IMR-90 (cell line): Measurements from ENCODE around the gene EIF4E3. TPM values are rescaled to one million over a fixed set of nuclear protein-coding genes. Genes with fewer than 3 reads are reported as not detected.

ENCODE experiments used
- ATAC-seq: fragments of 200-7000 bp; cut with Tn5 transposase; 2 replicates; pipeline ENCODE4 v1.9.1; 2020; ENCODE audit warnings: low read depth, mild to moderate bottlenecking, moderate library complexity
- BruUV-seq: library from RNA; stranded (reverse); fragments of 400-500 nt; replicated peaks from 2 replicates; lab custom pipeline; 2021; lab: Mats Ljungman, UMichigan
- CTCF ChIA-PET: fragments of 300-600 bp; formaldehyde crosslinking; extraction: SDS; loops from one replicate; lab custom pipeline; 2021; ENCODE audit warnings: antibody characterized with exemption; lab: Yijun Ruan, JAX
- POLR2A ChIA-PET: fragments of 300-600 bp; sonication (Branson Sonifier 250); formaldehyde crosslinking; loops from one replicate; lab custom pipeline; 2022; ENCODE audit warnings: antibody characterized with exemption; ENCODE audit not compliant: unreplicated experiment; lab: Charles Lee
- DNase-seq: peaks from one replicate; pipeline ENCODE4 v3.0.0; 2013
- H2AFZ ChIP-seq: replicated peaks from 2 replicates; pipeline ENCODE3; 2013; ENCODE audit warnings: low read length, mild to moderate bottlenecking; ENCODE audit not compliant: poor library complexity
- H2AK5ac ChIP-seq: 2 replicates; pipeline ENCODE4 v1.6.1; 2013; ENCODE audit warnings: low read depth, low read length, inconsistent platforms
- H2AK9ac ChIP-seq: replicated peaks from 2 replicates; pipeline ENCODE3; 2013; ENCODE audit warnings: mild to moderate bottlenecking, low read depth, low read length, moderate library complexity; ENCODE audit not compliant: poor library complexity
- H2BK120ac ChIP-seq: 2 replicates; pipeline ENCODE4 v1.6.1; 2013; ENCODE audit warnings: low read depth, low read length, inconsistent platforms
- H2BK15ac ChIP-seq: 3 replicates; pipeline ENCODE4 v1.6.1; 2013; ENCODE audit warnings: low read depth, low read length, inconsistent platforms
- H2BK20ac ChIP-seq: 2 replicates; pipeline ENCODE4 v1.6.1; 2013; ENCODE audit warnings: low read depth, mild to moderate bottlenecking, inconsistent platforms, low read length, moderate library complexity
- H2BK5ac ChIP-seq: 2 replicates; pipeline ENCODE4 v1.6.1; 2013; ENCODE audit warnings: mild to moderate bottlenecking, low read depth, low read length, inconsistent platforms; ENCODE audit not compliant: poor library complexity, severe bottlenecking
- H3K14ac ChIP-seq: replicated peaks from 2 replicates; pipeline ENCODE4 v1.6.1; 2013; ENCODE audit warnings: low read depth, low read length, inconsistent platforms
- H3K18ac ChIP-seq: 2 replicates; pipeline ENCODE4 v1.6.1; 2013; ENCODE audit warnings: low read depth, low read length, control low read depth
- H3K23ac ChIP-seq: 2 replicates; pipeline ENCODE4 v1.6.1; 2013; ENCODE audit warnings: low read depth, low read length, inconsistent platforms
- H3K27ac ChIP-seq: 2 replicates; pipeline ENCODE4 v1.5.1; 2013; ENCODE audit warnings: mild to moderate bottlenecking, control low read depth, low read length; ENCODE audit not compliant: insufficient read depth
- H3K27me3 ChIP-seq: 2 replicates; pipeline ENCODE4 v1.6.1; 2013; ENCODE audit warnings: low read length; ENCODE audit not compliant: control insufficient read depth, insufficient read depth
- H3K36me3 ChIP-seq: 2 replicates; pipeline ENCODE4 v1.6.1; 2013; ENCODE audit warnings: low read length, mixed read lengths; ENCODE audit not compliant: control insufficient read depth, insufficient read depth
- H3K4ac ChIP-seq: 2 replicates; pipeline ENCODE4 v1.6.1; 2013; ENCODE audit warnings: low read depth, low read length, inconsistent platforms
- H3K4me1 ChIP-seq: 2 replicates; pipeline ENCODE4 v1.6.1; 2013; ENCODE audit warnings: low read length, mixed read lengths; ENCODE audit not compliant: control insufficient read depth, insufficient read depth
- H3K4me2 ChIP-seq: 2 replicates; pipeline ENCODE4 v1.6.1; 2013; ENCODE audit warnings: low read depth, mild to moderate bottlenecking, control low read depth, low read length, moderate library complexity
- H3K4me3 ChIP-seq: 2 replicates; pipeline ENCODE4 v1.5.1; 2013; ENCODE audit warnings: low read depth, mild to moderate bottlenecking, control low read depth, low read length, moderate library complexity; ENCODE audit not compliant: insufficient read depth
- H3K56ac ChIP-seq: 2 replicates; pipeline ENCODE4 v1.6.1; 2013; ENCODE audit warnings: low read length, inconsistent platforms; ENCODE audit not compliant: insufficient read depth; ENCODE audit errors: extremely low read depth
- H3K79me1 ChIP-seq, 2 experiments: 2 replicates each; pipeline ENCODE4 v1.6.1; 2013; ENCODE audit warnings: low read length in 2 of 2, inconsistent platforms in 1 of 2, low read depth in 1 of 2
- H3K9ac ChIP-seq: 2 replicates; pipeline ENCODE4 v1.6.1; 2013; ENCODE audit warnings: low read depth, low read length, control low read depth
- H3K9me1 ChIP-seq: 2 replicates; pipeline ENCODE4 v1.6.1; 2013; ENCODE audit warnings: low read length, inconsistent platforms; ENCODE audit not compliant: insufficient read depth
- H3K9me3 ChIP-seq: 2 replicates; pipeline ENCODE4 v1.6.1; 2013; ENCODE audit warnings: low read length; ENCODE audit not compliant: control insufficient read depth, insufficient read depth
- H4K20me1 ChIP-seq: 2 replicates; pipeline ENCODE4 v1.6.1; 2013; ENCODE audit warnings: low read length, inconsistent platforms; ENCODE audit not compliant: insufficient read depth
- H4K5ac ChIP-seq: 2 replicates; pipeline ENCODE4 v1.6.1; 2013; ENCODE audit warnings: mild to moderate bottlenecking, low read depth, low read length, control low read depth
- H4K8ac ChIP-seq, 2 experiments: 2 replicates each; pipeline ENCODE4 v1.6.1; 2013; ENCODE audit warnings: low read depth in 2 of 2, low read length in 2 of 2, control low read depth in 1 of 2, inconsistent platforms in 1 of 2
- H4K91ac ChIP-seq: 2 replicates; pipeline ENCODE4 v1.6.1; 2013; ENCODE audit warnings: low read depth, low read length, inconsistent platforms; ENCODE audit not compliant: insufficient read depth
- FOS ChIP-seq: fragments of 150-350 bp; IDR thresholded peaks from 2 replicates; pipeline ENCODE4 v1.6.1; 2016; ENCODE audit warnings: low read depth, low read length
- MAZ ChIP-seq: IDR thresholded peaks from 2 replicates; pipeline ENCODE4 v1.6.1; 2012; ENCODE audit warnings: low read depth, mild to moderate bottlenecking, low read length, improper control_type of control experiment, moderate library complexity, borderline replicate concordance
- MXI1 ChIP-seq: IDR thresholded peaks from 2 replicates; pipeline ENCODE4 v1.6.1; 2012; ENCODE audit warnings: low read depth, mild to moderate bottlenecking, low read length, moderate library complexity, borderline replicate concordance
- RCOR1 ChIP-seq: IDR thresholded peaks from 2 replicates; pipeline ENCODE4 v1.6.1; 2012; ENCODE audit warnings: mild to moderate bottlenecking, low read length, improper control_type of control experiment; ENCODE audit not compliant: insufficient replicate concordance
- WGBS, 2 experiments: methylation state at CpG; one replicate each; pipeline versions ENCODE4 v1.1.5 to v1.1.7; 2013; ENCODE audit warnings: missing lambda C conversion rate in 2 of 2; ENCODE audit not compliant: insufficient read length in 1 of 2; ENCODE audit errors: extremely low coverage in 2 of 2; 5-methylcytosine and 5-hydroxymethylcytosine counted together
- dilution Hi-C: fragments of 300-500 bp; cut with HindIII; formaldehyde crosslinking; loops from one replicate; pipeline ENCODE4 v1.14.3; 2018; ENCODE audit warnings: low sequenced_read_pairs; ENCODE audit not compliant: unreplicated experiment
- in situ Hi-C: fragments of 300-500 bp; cut with MboI; formaldehyde crosslinking; loops from 3 replicates; pipeline ENCODE4 v1.14.3; 2019; ENCODE audit warnings: low sequenced_read_pairs, inconsistent platforms, mixed read lengths
- intact Hi-C: fragments of 100-400 bp; cut with micrococcal nuclease; formaldehyde crosslinking; loops from 2 replicates; pipeline ENCODE4 v1.10.0; 2022
- polyA plus RNA-seq, 3 experiments: library from polyadenylated mRNA; depleted of rRNA; stranded (reverse); fragments of >200 nt; gene quantifications; 2 replicates each; pipeline ENCODE4 v1.2.3, GENCODE V29; 2012; ENCODE audit warnings: low replicate concordance in 1 of 3
- total RNA-seq: library from RNA; depleted of rRNA; stranded (reverse); fragments of >200 nt; gene quantifications from 2 replicates; pipeline ENCODE4 v1.2.3, GENCODE V29; 2012

EIF4E3 gene
- total and polyA plus RNA-seq, 2 of the 4 experiments (the other 2 are of a cell fraction) = 0.72 to 1.1 TPM

DNA sequence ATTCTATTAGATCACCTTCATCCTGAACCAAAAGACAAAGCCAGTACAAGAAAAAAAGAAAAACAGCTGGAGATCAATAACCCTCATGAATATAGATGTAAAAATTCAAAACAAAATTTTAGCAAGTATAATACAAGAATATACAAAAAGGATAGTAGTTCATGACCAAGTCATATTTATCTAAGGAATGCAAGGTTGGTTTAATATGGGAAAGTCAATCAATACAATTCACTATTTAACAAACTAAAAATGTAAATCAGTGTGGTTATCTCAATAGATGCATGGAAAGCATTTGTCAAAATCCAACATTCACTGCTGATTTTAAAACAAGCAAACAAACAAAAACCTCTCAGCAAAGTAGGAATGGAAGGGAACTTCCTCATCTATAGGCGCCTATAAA lies 17.4 kb upstream of the EIF4E3 start:
- Histone ChIP-seq H2AFZ (no peak overlapping the region), H4K5ac (no peak overlapping the region), H2AK9ac (no peak overlapping the region), H4K8ac (no peak overlapping the region), H3K4me3 (no peak overlapping the region), H3K23ac (no peak overlapping the region), H3K4me2 (no peak overlapping the region), H3K36me3 (no peaks in the 10 kb centered on the region), H3K9me1 (no peaks in the 10 kb centered on the region), H3K27me3 (no peaks in the 10 kb centered on the region; the same call in 1 of the 2 replicates), H3K18ac (no peak overlapping the region), H4K20me1 (no peaks in the 10 kb centered on the region), H3K9me3 (0 out of 2 replicates have a peak, but pooled peaks cover 2% of the 10 kb centered on the region), H3K9ac (no peak overlapping the region), H2AK5ac (no peak overlapping the region), H2BK120ac (no peak overlapping the region), H2BK15ac (no peak overlapping the region), H4K91ac (no peak overlapping the region), H3K14ac (no peak overlapping the region), H2BK20ac (no peak overlapping the region), H3K27ac (no peak overlapping the region), H3K79me1 (no peaks in the 10 kb centered on the region), H3K4me1 (no peaks in the 10 kb centered on the region), H3K4ac (no peak overlapping the region), H2BK5ac (no peak overlapping the region), H3K56ac (no peak overlapping the region)
- ATAC-seq = no peak
- no peak for TF ChIP-seq MXI1
- no peak for TF ChIP-seq FOS
- TF ChIP-seq MAZ = no peak
- TF ChIP-seq RCOR1 = no peak
- no peak for DNase-seq
- POLR2A ChIA-PET = no interaction called here
- in situ Hi-C loops = no loop called here
- no CpG with 5 or more reads among the region's 1 CpG for WGBS, 2 experiments
- no TSS peak for BruUV-seq
- CTCF ChIA-PET = no interaction called here
- intact Hi-C loops = no loop called here
- dilution Hi-C loops = no loop called here
